Astrocyte of the spinal cord (primary cell): ENCODE results near the gene FAAP20.

Experiments
- DNase-seq: peaks from one replicate; pipeline ENCODE4 v3.0.0; 2011; ENCODE audit warnings: low read depth, low spot score
- H3K4me3 ChIP-seq: 2 replicates; pipeline ENCODE4 v1.5.1; 2011; ENCODE audit warnings: low read depth, mild to moderate bottlenecking, low read length, moderate library complexity
- CTCF ChIP-seq: IDR thresholded peaks from 2 replicates; pipeline ENCODE4 v1.5.1; 2012; ENCODE audit warnings: low read depth, mild to moderate bottlenecking, low read length, inconsistent platforms
- in situ Hi-C: cut with HindIII; loops from 2 replicates; pipeline ENCODE4 v1.10.0; 2017; ENCODE audit warnings: low sequenced_read_pairs

Gene FAAP20

GRCh38 chr1:2193514-2194281 lies 874 bp downstream of the FAAP20 start:
- TF ChIP-seq CTCF: no peak

GRCh38 chr1:2192031-2192995 lies 2.3 kb downstream of the FAAP20 start:
- in situ Hi-C loops: loop anchor here (10.0 kb wide), 1 partner anchor 182 kb away; no protein-coding TSS in a partner anchor
- no peak overlapping the region for H3K4me3 ChIP-seq
- no peak for TF ChIP-seq CTCF
- DNase-seq: peak; percentile 42

More at GRCh38 chr1:2193514-2194281, 874 bp downstream of the FAAP20 start:
- in situ Hi-C loops: loop anchor here (10.0 kb wide), 1 partner anchor 181 kb away; no protein-coding TSS in a partner anchor
- no peak for DNase-seq
- H3K4me3 ChIP-seq: peak overlapping the region; percentile 51

GRCh38 chr1:2190491-2190976 lies 4.0 kb downstream of the FAAP20 start:
- no peak for TF ChIP-seq CTCF
- H3K4me3 ChIP-seq: peak overlapping the region; percentile 45
- no peak for DNase-seq
- in situ Hi-C loops: loop anchor here (10.0 kb wide), 1 partner anchor 184 kb away; no protein-coding TSS in a partner anchor

GRCh38 chr1:2189459-2190425 lies 4.8 kb downstream of the FAAP20 start:
- peak; percentile 96 for DNase-seq
- TF ChIP-seq CTCF: no peak
- peak overlapping the region; percentile 45 for H3K4me3 ChIP-seq
- in situ Hi-C loops: loop anchor here (10.0 kb wide), 1 partner anchor 185 kb away; no protein-coding TSS in a partner anchor

- in situ Hi-C loops: no loop called here
- TF ChIP-seq CTCF: no peak
- DNase-seq: no peak
- H3K4me3 ChIP-seq: no peak overlapping the region
Measured at GRCh38 chr1:2188336-2188735, 6.2 kb downstream of the FAAP20 start.
